HEK293 (cell line): ENCODE results near the gene PRKG1.

Source experiments
- CTCF ChIA-PET: fragments of 350-600 bp; formaldehyde crosslinking; extraction: SDS; loops from one replicate; lab custom pipeline; 2021; ENCODE audit warnings: antibody characterized with exemption; lab: Yijun Ruan, JAX
- POLR2A ChIA-PET: fragments of 300-600 bp; formaldehyde crosslinking; extraction: SDS; loops from one replicate; lab custom pipeline; 2020; ENCODE audit warnings: antibody characterized with exemption, inconsistent platforms; lab: Yijun Ruan, JAX
- H3K27ac ChIP-seq: fragments of 200-500 bp; sonication (Bioruptor generic); 2 replicates; pipeline ENCODE4 v1.5.1; 2014; ENCODE audit warnings: low read depth, low read length, control low read depth, inconsistent platforms; ENCODE audit errors: extremely low read depth
- H3K36me3 ChIP-seq, 2 experiments: fragments of 200-500 bp in 1 of 2; sonication (Bioruptor generic) in 1 of 2; 1 replicate in 1 of 2; 2 replicates in 1 of 2; pipeline ENCODE4 v1.5.1; 2014 to 2017; ENCODE audit warnings: inconsistent platforms in 2 of 2, low read length in 2 of 2; ENCODE audit not compliant: control insufficient read depth in 2 of 2, insufficient read depth in 1 of 2
- H3K4me1 ChIP-seq: fragments of 200-500 bp; sonication (Bioruptor generic); 2 replicates; pipeline ENCODE4 v1.5.1; 2014; ENCODE audit warnings: mild to moderate bottlenecking, low read length, inconsistent platforms; ENCODE audit not compliant: control insufficient read depth, insufficient read depth
- H3K4me3 ChIP-seq: 2 replicates; pipeline ENCODE4 v1.5.1; 2011; ENCODE audit warnings: low read depth, mild to moderate bottlenecking, control low read depth, low read length, moderate library complexity
- H3K9me3 ChIP-seq: fragments of 200-500 bp; sonication (Bioruptor generic); 2 replicates; pipeline ENCODE4 v1.5.1; 2014; ENCODE audit warnings: low read depth, low read length, inconsistent platforms; ENCODE audit not compliant: control insufficient read depth, insufficient read depth
- CTCF ChIP-seq: fragments of 450-650 bp; formaldehyde crosslinking; IDR thresholded peaks from 2 replicates; pipeline ENCODE4 v1.5.1; 2016; ENCODE audit warnings: missing biosample characterization, missing genetic modification characterization
- ELK4 ChIP-seq: IDR thresholded peaks from 2 replicates; pipeline ENCODE4 v1.6.1; 2011; ENCODE audit warnings: mild to moderate bottlenecking, low read depth, low read length, borderline replicate concordance
- KLF8 ChIP-seq: fragments of 450-650 bp; formaldehyde crosslinking; IDR thresholded peaks from 2 replicates; pipeline ENCODE4 v1.5.1; 2016; ENCODE audit warnings: missing biosample characterization, missing genetic modification characterization
- SCRT1 ChIP-seq: fragments of 450-650 bp; formaldehyde crosslinking; IDR thresholded peaks from 2 replicates; pipeline ENCODE4 v1.5.1; 2016; ENCODE audit warnings: missing biosample characterization, missing genetic modification characterization, borderline replicate concordance
- SP7 ChIP-seq: fragments of 450-650 bp; formaldehyde crosslinking; IDR thresholded peaks from 2 replicates; pipeline ENCODE4 v1.5.1; 2016; ENCODE audit warnings: missing biosample characterization, missing genetic modification characterization
- ZBTB10 ChIP-seq: fragments of 450-650 bp; formaldehyde crosslinking; IDR thresholded peaks from 2 replicates; pipeline ENCODE4 v1.5.1; 2016; ENCODE audit warnings: missing biosample characterization, missing genetic modification characterization
- ZBTB17 ChIP-seq: fragments of 450-650 bp; formaldehyde crosslinking; IDR thresholded peaks from 2 replicates; pipeline ENCODE4 v1.5.1; 2016; ENCODE audit warnings: missing biosample characterization, missing genetic modification characterization
- ZBTB48 ChIP-seq: fragments of 450-650 bp; formaldehyde crosslinking; IDR thresholded peaks from 2 replicates; pipeline ENCODE4 v1.5.1; 2016; ENCODE audit warnings: missing biosample characterization, missing genetic modification characterization
- ZEB2 ChIP-seq: fragments of 450-650 bp; formaldehyde crosslinking; IDR thresholded peaks from 2 replicates; pipeline ENCODE4 v1.5.1; 2016; ENCODE audit warnings: missing biosample characterization, missing genetic modification characterization
- ZNF114 ChIP-seq: fragments of 450-650 bp; formaldehyde crosslinking; IDR thresholded peaks from 2 replicates; pipeline ENCODE4 v1.5.0; 2017; ENCODE audit warnings: missing biosample characterization, missing genetic modification characterization
- ZNF2 ChIP-seq: fragments of 450-650 bp; formaldehyde crosslinking; IDR thresholded peaks from 2 replicates; pipeline ENCODE4 v1.5.1; 2016; ENCODE audit warnings: missing biosample characterization, missing genetic modification characterization
- ZNF26 ChIP-seq: fragments of 450-650 bp; formaldehyde crosslinking; IDR thresholded peaks from 2 replicates; pipeline ENCODE4 v1.5.1; 2016; ENCODE audit warnings: missing biosample characterization, missing genetic modification characterization
- ZNF292 ChIP-seq: fragments of 450-650 bp; formaldehyde crosslinking; IDR thresholded peaks from 2 replicates; pipeline ENCODE4 v1.5.1; 2016; ENCODE audit warnings: low read depth, missing biosample characterization, missing genetic modification characterization, borderline replicate concordance
- ZNF324 ChIP-seq: fragments of 450-650 bp; formaldehyde crosslinking; IDR thresholded peaks from 2 replicates; pipeline ENCODE4 v1.5.1; 2016; ENCODE audit warnings: missing biosample characterization, missing genetic modification characterization
- ZNF426 ChIP-seq: fragments of 450-650 bp; formaldehyde crosslinking; IDR thresholded peaks from 2 replicates; pipeline ENCODE4 v1.5.1; 2017; ENCODE audit warnings: missing biosample characterization, missing genetic modification characterization, mild to moderate bottlenecking, inconsistent platforms, moderate library complexity
- ZNF530 ChIP-seq: fragments of 450-650 bp; formaldehyde crosslinking; IDR thresholded peaks from 2 replicates; pipeline ENCODE4 v1.5.1; 2016; ENCODE audit warnings: low read depth, missing biosample characterization, missing genetic modification characterization
- ZNF549 ChIP-seq: fragments of 450-650 bp; IDR thresholded peaks from 2 replicates; pipeline ENCODE4 v1.5.1; 2018; ENCODE audit warnings: missing biosample characterization, missing genetic modification characterization, mild to moderate bottlenecking, inconsistent platforms, moderate library complexity
- ZNF555 ChIP-seq: fragments of 450-650 bp; formaldehyde crosslinking; conservative IDR thresholded peaks from 2 replicates; pipeline ENCODE4 v1.5.1; 2017; ENCODE audit warnings: missing biosample characterization, mild to moderate bottlenecking, missing genetic modification characterization, inconsistent platforms
- ZNF621 ChIP-seq: fragments of 450-650 bp; formaldehyde crosslinking; IDR thresholded peaks from 2 replicates; pipeline ENCODE4 v1.5.1; 2017; ENCODE audit warnings: missing biosample characterization, missing genetic modification characterization
- ZNF660 ChIP-seq: fragments of 450-650 bp; IDR thresholded peaks from 2 replicates; pipeline ENCODE4 v1.5.1; 2018; ENCODE audit warnings: missing biosample characterization, mild to moderate bottlenecking, missing genetic modification characterization
- ZSCAN23 ChIP-seq: fragments of 450-650 bp; formaldehyde crosslinking; IDR thresholded peaks from 2 replicates; pipeline ENCODE4 v1.5.1; 2016; ENCODE audit warnings: missing biosample characterization, missing genetic modification characterization
- ZSCAN5A ChIP-seq: fragments of 450-650 bp; formaldehyde crosslinking; IDR thresholded peaks from 2 replicates; pipeline ENCODE4 v1.5.1; 2016; ENCODE audit warnings: missing biosample characterization, missing genetic modification characterization

PRKG1 gene

GRCh38 chr10:51421853-51422252 lies 347.6 kb downstream of the PRKG1 start:
- H3K9me3 ChIP-seq, result no peaks in the 10 kb centered on the region
- H3K27ac ChIP-seq, result no peak overlapping the region
- no peaks in the 10 kb centered on the region for H3K36me3 ChIP-seq
- CTCF ChIA-PET, result interaction anchor here (0.5 to 4.1 kb wide), 25 partner anchors 8 to 974 kb away, joined by 3 to 45 read pairs (median 3); partner anchors contain the start of gene PRKG1
- no peaks in the 10 kb centered on the region for H3K4me1 ChIP-seq
- TF ChIP-seq ZNF26 (tag by site-specific recombination) (no peak), ZNF324 (tag by site-specific recombination) (no peak), ELK4 (no peak), ZNF530 (tag by site-specific recombination) (no peak), ZNF114 (no peak), ZNF292 (tag by site-specific recombination) (no peak), ZNF621 (tag by site-specific recombination) (no peak), SCRT1 (tag by site-specific recombination) (no peak), ZNF660 (tag by site-specific recombination) (no peak), ZNF549 (no peak), ZBTB48 (tag by site-specific recombination) (no peak), KLF8 (no peak)
- TF ChIP-seq, all 188 proteins: peak for 0
- POLR2A ChIA-PET, result no interaction called here
- H3K4me3 ChIP-seq, result no peak overlapping the region

- Histone ChIP-seq H3K9me3 (no peaks in the 10 kb centered on the region), H3K4me3 (no peak overlapping the region), H3K36me3 (no peaks in the 10 kb centered on the region), H3K4me1 (no peaks in the 10 kb centered on the region), H3K27ac (no peak overlapping the region)
- ChIA-PET CTCF (interaction anchor here (0.5 to 4.1 kb wide), 25 partner anchors 8 to 973 kb away, joined by 3 to 45 read pairs (median 3); partner anchors contain the start of gene PRKG1), POLR2A (no interaction called here)
- TF ChIP-seq ZNF2 (tag by site-specific recombination) (peak; percentile 62; the same call in 1 of the 2 replicates), ZBTB17 (tag by site-specific recombination) (0 out of 2 replicates have a peak, but pooled peaks have one; percentile 19), ZSCAN5A (tag by site-specific recombination) (no peak), ZNF555 (tag by site-specific recombination) (no peak), SP7 (tag by site-specific recombination) (0 out of 2 replicates have a peak, but pooled peaks have one; percentile 16), ZBTB10 (tag by site-specific recombination) (no peak), CTCF (tag by site-specific recombination) (peak; percentile 59), ZNF660 (tag by site-specific recombination) (peak; percentile 72; the same call in 1 of the 2 replicates), KLF8 (0 out of 2 replicates have a peak, but pooled peaks have one; percentile 40), ZNF426 (tag by site-specific recombination) (no peak), ZSCAN23 (no peak), ZEB2 (tag by site-specific recombination) (no peak), ZNF26 (tag by site-specific recombination) (no peak)
Measured at GRCh38 chr10:51422311-51423120, 348.2 kb downstream of the PRKG1 start.
